ENCODE measurements around the gene PRKN. TPM values are rescaled to one million over a fixed set of nuclear protein-coding genes. Genes with fewer than 3 reads are reported as not detected.

Gene PRKN
- total and polyA plus RNA-seq, 2 donors (not counting 3 experiments of a cell fraction or from before 2014, with no cell fraction given): 0.06 TPM; not detected in 1

- Histone ChIP-seq H3K36me3 (ENCODE audit: control insufficient read depth in 2 of 2, extremely low read depth in 1 of 2, insufficient read depth in 2 of 2, low read length in 2 of 2) (no peaks in the 10 kb centered on the region), H3K9me1 (replicated peaks; ENCODE audit: control insufficient read depth, extremely low read depth, insufficient read depth, low read length) (no peaks in the 10 kb centered on the region), H3K27me3 (ENCODE audit: control insufficient read depth in 2 of 2, insufficient read depth in 2 of 2, low read length in 2 of 2) (no peaks in the 10 kb centered on the region), H3K9ac (replicated peaks; ENCODE audit: extremely low read depth, insufficient read depth, low read length) (no peak overlapping the region), H3K4me1 (ENCODE audit: control insufficient read depth, extremely low read depth, insufficient read depth, low read length) (no peaks in the 10 kb centered on the region), H3K27ac (ENCODE audit: insufficient read depth, low read depth, low read length) (no peak overlapping the region), H3K4me3 (replicated peaks in 1 of 3; ENCODE audit: insufficient read depth in 1 of 3, low read depth in 1 of 3, low read length in 3 of 3) (no peak overlapping the region), H2AFZ (ENCODE audit: low read depth, low read length) (no peak overlapping the region), H3K79me2 (ENCODE audit: control insufficient read depth, insufficient read depth, low read length) (no peaks in the 10 kb centered on the region), H4K20me1 (replicated peaks; ENCODE audit: control insufficient read depth, extremely low read depth, insufficient read depth, low read length) (no peaks in the 10 kb centered on the region), H3K9me3 (replicated peaks; ENCODE audit: control insufficient read depth, insufficient read depth, low read length) (no peaks in the 10 kb centered on the region), H3K4me2 (ENCODE audit: insufficient read depth, low read length) (no peak overlapping the region)
- DNase-seq (ENCODE audit: low read depth, low spot score) (no peak), FAIRE-seq (no peak)
- POLR2A ChIA-PET: no interaction called here
- TF ChIP-seq, protein P1, sequence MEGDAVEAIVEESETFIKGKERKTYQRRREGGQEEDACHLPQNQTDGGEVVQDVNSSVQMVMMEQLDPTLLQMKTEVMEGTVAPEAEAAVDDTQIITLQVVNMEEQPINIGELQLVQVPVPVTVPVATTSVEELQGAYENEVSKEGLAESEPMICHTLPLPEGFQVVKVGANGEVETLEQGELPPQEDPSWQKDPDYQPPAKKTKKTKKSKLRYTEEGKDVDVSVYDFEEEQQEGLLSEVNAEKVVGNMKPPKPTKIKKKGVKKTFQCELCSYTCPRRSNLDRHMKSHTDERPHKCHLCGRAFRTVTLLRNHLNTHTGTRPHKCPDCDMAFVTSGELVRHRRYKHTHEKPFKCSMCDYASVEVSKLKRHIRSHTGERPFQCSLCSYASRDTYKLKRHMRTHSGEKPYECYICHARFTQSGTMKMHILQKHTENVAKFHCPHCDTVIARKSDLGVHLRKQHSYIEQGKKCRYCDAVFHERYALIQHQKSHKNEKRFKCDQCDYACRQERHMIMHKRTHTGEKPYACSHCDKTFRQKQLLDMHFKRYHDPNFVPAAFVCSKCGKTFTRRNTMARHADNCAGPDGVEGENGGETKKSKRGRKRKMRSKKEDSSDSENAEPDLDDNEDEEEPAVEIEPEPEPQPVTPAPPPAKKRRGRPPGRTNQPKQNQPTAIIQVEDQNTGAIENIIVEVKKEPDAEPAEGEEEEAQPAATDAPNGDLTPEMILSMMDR (IDR thresholded peaks at IDR 0.05; ENCODE audit: extremely low read depth in 1 of 2, insufficient read depth in 1 of 2, low read depth in 1 of 2, low read length in 2 of 2): no peak
- TF ChIP-seq GATA2 (IDR thresholded peaks at IDR 0.05; ENCODE audit: insufficient read depth, insufficient read length, low read depth, low read length): no peak
- TF ChIP-seq POLR2AphosphoS5 (IDR thresholded peaks at IDR 0.05; ENCODE audit: insufficient read depth, low read depth, low read length): no peak
- no peak for TF ChIP-seq EZH2 (IDR thresholded peaks at IDR 0.05; ENCODE audit: borderline replicate concordance, low read depth, low read length, severe bottlenecking)
- TF ChIP-seq MYC (IDR thresholded peaks at IDR 0.05; ENCODE audit: low read depth, low read length): no peak
- TF ChIP-seq FOS (IDR thresholded peaks at IDR 0.05; ENCODE audit: borderline replicate concordance, insufficient read depth, low read length): no peak
- no peak for TF ChIP-seq MAX (IDR thresholded peaks at IDR 0.05; ENCODE audit: insufficient read depth, insufficient read length)
- no peak for TF ChIP-seq POLR2A (IDR thresholded peaks at IDR 0.05; ENCODE audit: low read depth, low read length)
- TF ChIP-seq JUN (IDR thresholded peaks at IDR 0.05; ENCODE audit: borderline replicate concordance, insufficient read depth, insufficient read length, low read depth): no peak
- no TSS peak for BruUV-seq (replicated peaks)
- intact Hi-C loops (cut with micrococcal nuclease) (no loop called here), dilution Hi-C loops (cut with MboI; ENCODE audit: extremely low pct_ligation_motif_present, low sequenced_read_pairs) (no loop called here)
- CTCF ChIA-PET: no interaction called here
Observed at GRCh38 chr6:162621246-162621645, 106.3 kb downstream of the PRKN start.

Data from endothelial cell of umbilical vein (primary cell).